ENCODE results near the gene SRPK2. TPM values are rescaled to one million over a fixed set of nuclear protein-coding genes. Genes with fewer than 3 reads are reported as not detected.

The SRPK2 gene
- total RNA-seq, 3 donors from 2014 or later: 44.6 to 68.2 (median 60.6) TPM

DNA sequence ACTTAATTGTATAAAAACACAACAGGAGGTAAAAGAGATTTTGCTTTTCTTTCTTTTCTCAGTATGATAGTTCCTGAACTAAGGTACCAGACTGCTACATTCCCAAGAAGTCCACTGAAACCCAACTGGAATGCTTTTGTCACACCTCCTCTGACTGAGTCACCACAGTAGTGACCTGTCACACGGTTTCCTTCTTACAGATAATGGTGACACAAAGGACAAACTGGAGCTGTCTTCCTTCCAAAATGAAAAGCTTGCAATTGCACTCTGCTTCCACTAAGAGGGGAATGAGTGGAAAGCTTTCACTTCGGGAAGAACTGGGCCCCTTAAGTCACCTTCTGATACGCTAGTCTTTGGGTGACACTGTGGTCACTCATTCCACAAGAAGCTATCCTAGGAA lies 252.5 kb downstream of the SRPK2 start:
- DNase-seq (ENCODE audit: low spot score in 2 of 2): no peak
- no peak overlapping the region for H3K4me3 ChIP-seq

DNA sequence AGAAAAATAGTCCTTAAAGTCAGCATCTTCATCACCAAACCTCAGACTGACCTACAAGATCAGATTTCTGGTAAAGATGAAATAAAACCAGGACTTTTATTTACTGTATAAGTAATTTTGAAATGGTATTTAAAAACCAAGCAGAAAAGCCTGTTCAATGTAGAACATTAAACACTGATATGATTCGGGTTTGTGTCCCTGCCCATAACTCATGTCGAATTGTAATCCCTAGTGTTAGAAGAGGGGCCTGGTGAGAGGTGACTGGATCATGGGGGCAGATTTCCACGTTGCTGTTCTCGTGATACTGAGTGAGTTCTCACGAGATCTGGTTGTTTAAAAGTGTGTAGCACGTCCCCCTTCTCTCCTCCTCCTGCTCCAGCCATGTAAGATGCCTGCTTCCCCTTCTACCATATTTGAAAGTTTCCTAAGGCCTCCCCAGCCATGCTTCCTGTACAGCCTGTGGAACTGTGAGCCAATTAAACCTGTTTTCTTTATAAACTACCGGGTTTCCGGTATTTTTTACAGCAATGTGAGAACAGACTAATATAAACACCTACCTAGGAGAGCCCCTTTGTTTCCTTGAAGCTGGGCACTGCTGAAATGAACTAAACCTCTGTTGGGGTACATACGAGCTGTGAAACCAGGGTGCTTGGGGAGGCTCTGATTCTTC lies 254.6 kb downstream of the SRPK2 start:
- H3K4me1 ChIP-seq: no peaks in the 10 kb centered on the region
- no peak for DNase-seq (ENCODE audit: low spot score in 2 of 2)
- H3K4me3 ChIP-seq: no peak overlapping the region
- no peaks in the 10 kb centered on the region for H3K9me3 ChIP-seq
- H3K27me3 ChIP-seq: no peaks in the 10 kb centered on the region
- H3K36me3 ChIP-seq: no peaks in the 10 kb centered on the region
- H3K27ac ChIP-seq: no peak overlapping the region
- intact Hi-C loops (cut with DNase I; ENCODE audit: low total_unique reads): no loop called here
- TF ChIP-seq POLR2AphosphoS5 (IDR thresholded peaks at IDR 0.05): no peak
- TF ChIP-seq, protein P1, sequence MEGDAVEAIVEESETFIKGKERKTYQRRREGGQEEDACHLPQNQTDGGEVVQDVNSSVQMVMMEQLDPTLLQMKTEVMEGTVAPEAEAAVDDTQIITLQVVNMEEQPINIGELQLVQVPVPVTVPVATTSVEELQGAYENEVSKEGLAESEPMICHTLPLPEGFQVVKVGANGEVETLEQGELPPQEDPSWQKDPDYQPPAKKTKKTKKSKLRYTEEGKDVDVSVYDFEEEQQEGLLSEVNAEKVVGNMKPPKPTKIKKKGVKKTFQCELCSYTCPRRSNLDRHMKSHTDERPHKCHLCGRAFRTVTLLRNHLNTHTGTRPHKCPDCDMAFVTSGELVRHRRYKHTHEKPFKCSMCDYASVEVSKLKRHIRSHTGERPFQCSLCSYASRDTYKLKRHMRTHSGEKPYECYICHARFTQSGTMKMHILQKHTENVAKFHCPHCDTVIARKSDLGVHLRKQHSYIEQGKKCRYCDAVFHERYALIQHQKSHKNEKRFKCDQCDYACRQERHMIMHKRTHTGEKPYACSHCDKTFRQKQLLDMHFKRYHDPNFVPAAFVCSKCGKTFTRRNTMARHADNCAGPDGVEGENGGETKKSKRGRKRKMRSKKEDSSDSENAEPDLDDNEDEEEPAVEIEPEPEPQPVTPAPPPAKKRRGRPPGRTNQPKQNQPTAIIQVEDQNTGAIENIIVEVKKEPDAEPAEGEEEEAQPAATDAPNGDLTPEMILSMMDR (IDR thresholded peaks at IDR 0.05): no peak
- TF ChIP-seq POLR2A (IDR thresholded peaks at IDR 0.05): no peak

More for the DNA sequence above, 252.5 kb downstream of the SRPK2 start:
- Histone ChIP-seq H3K27me3 (no peaks in the 10 kb centered on the region), H3K9me3 (no peaks in the 10 kb centered on the region), H3K27ac (no peak overlapping the region), H3K36me3 (no peaks in the 10 kb centered on the region), H3K4me1 (no peaks in the 10 kb centered on the region)
- intact Hi-C loops (cut with DNase I; ENCODE audit: low total_unique reads): no loop called here
- TF ChIP-seq POLR2A (IDR thresholded peaks at IDR 0.05) (no peak), POLR2AphosphoS5 (IDR thresholded peaks at IDR 0.05) (no peak)
- TF ChIP-seq, protein P1 (IDR thresholded peaks at IDR 0.05): no peak

DNA sequence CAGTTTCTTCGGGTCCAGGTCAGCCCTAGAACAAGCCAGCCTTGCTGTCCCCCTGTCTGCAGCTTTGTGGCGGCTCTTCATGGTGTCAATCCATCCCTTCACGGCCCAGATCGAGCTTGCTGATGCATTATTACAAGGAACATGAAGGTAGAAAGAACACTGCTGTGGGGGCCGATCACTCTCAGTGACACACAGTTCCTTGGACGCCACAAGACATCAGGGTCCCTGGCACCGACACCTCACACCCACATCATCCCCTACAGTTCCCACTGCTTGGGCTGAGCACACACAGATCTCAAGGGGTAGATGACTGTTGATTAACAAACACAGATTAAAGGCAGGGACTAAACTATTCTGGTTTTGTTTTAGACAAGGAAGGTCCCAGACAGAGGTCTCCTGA lies 255.4 kb downstream of the SRPK2 start:
- no peaks in the 10 kb centered on the region for H3K27me3 ChIP-seq
- H3K36me3 ChIP-seq: no peaks in the 10 kb centered on the region
- no peak overlapping the region for H3K4me3 ChIP-seq
- intact Hi-C loops (cut with DNase I; ENCODE audit: low total_unique reads): no loop called here
- no peaks in the 10 kb centered on the region for H3K9me3 ChIP-seq
- DNase-seq (ENCODE audit: low spot score in 2 of 2): no peak
- H3K27ac ChIP-seq: no peak overlapping the region
- TF ChIP-seq POLR2A (IDR thresholded peaks at IDR 0.05) (no peak), POLR2AphosphoS5 (IDR thresholded peaks at IDR 0.05) (no peak)
- TF ChIP-seq, protein P1 (IDR thresholded peaks at IDR 0.05): no peak
- no peaks in the 10 kb centered on the region for H3K4me1 ChIP-seq

DNA sequence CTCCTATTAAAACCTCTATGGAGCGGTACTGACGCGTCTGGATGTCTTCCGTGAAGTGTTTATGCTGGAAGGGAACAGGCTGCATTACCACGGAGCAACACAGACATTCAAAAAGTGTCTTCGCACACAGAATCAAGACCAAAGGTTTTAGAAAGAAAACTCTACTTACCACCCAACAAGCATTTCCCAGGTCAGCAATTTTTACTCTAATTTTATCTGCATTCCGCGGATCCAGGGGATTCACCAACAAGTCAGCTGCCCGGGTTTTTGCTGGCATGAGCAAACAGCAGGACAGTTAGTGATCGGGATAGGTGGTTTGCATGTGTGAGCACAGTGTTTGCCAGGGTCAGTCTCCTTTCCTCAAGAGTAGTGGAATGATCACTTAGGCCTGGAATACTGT lies 255.9 kb downstream of the SRPK2 start:
- H3K36me3 ChIP-seq: no peaks in the 10 kb centered on the region
- no peaks in the 10 kb centered on the region for H3K27me3 ChIP-seq
- no peaks in the 10 kb centered on the region for H3K9me3 ChIP-seq
- intact Hi-C loops (cut with DNase I; ENCODE audit: low total_unique reads): no loop called here
- H3K4me1 ChIP-seq: no peaks in the 10 kb centered on the region
- no peak overlapping the region for H3K4me3 ChIP-seq
- H3K27ac ChIP-seq: no peak overlapping the region
- TF ChIP-seq, protein P1 (IDR thresholded peaks at IDR 0.05): no peak
- TF ChIP-seq POLR2AphosphoS5 (IDR thresholded peaks at IDR 0.05) (no peak), POLR2A (IDR thresholded peaks at IDR 0.05) (no peak)
- no peak for DNase-seq (ENCODE audit: low spot score in 2 of 2)

DNA sequence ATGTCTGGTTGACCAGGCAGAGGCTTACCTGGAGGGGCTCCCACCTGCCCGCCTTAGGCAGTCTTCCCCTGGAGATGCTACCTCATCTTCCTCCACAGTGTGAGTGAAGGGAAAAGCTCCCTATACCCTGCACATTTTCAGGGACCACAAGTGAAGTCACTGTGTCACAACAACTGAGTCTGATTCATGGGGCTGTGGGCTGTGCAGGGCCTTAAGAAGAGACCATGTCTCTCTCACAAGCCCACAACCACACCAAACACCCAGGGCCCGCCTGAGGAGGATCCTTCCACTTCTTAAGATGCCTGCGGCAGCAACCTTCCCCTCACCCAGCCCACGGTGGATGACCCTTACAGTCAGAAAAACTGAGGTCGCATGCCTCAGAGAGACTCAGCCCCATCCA lies 256.4 kb downstream of the SRPK2 start:
- no peaks in the 10 kb centered on the region for H3K4me1 ChIP-seq
- TF ChIP-seq POLR2AphosphoS5 (IDR thresholded peaks at IDR 0.05): no peak
- TF ChIP-seq POLR2A (IDR thresholded peaks at IDR 0.05): no peak
- TF ChIP-seq, protein P1 (IDR thresholded peaks at IDR 0.05): no peak
- intact Hi-C loops (cut with DNase I; ENCODE audit: low total_unique reads): no loop called here
- H3K9me3 ChIP-seq: no peaks in the 10 kb centered on the region
- H3K27me3 ChIP-seq: no peaks in the 10 kb centered on the region
- no peak overlapping the region for H3K27ac ChIP-seq
- H3K36me3 ChIP-seq: no peaks in the 10 kb centered on the region
- DNase-seq (ENCODE audit: low spot score in 2 of 2): no peak
- H3K4me3 ChIP-seq: no peak overlapping the region

Data from breast epithelium (tissue), 4 donors.